GM19043 (cell line): Measurements from ENCODE around the gene TKTL2.

Source experiments
- ATAC-seq: cut with Tn5 transposase; IDR thresholded peaks from one replicate; pipeline ENCODE4 v1.9.1; 2021; ENCODE audit warnings: low read depth; ENCODE audit not compliant: unreplicated experiment

The TKTL2 gene, protein sequence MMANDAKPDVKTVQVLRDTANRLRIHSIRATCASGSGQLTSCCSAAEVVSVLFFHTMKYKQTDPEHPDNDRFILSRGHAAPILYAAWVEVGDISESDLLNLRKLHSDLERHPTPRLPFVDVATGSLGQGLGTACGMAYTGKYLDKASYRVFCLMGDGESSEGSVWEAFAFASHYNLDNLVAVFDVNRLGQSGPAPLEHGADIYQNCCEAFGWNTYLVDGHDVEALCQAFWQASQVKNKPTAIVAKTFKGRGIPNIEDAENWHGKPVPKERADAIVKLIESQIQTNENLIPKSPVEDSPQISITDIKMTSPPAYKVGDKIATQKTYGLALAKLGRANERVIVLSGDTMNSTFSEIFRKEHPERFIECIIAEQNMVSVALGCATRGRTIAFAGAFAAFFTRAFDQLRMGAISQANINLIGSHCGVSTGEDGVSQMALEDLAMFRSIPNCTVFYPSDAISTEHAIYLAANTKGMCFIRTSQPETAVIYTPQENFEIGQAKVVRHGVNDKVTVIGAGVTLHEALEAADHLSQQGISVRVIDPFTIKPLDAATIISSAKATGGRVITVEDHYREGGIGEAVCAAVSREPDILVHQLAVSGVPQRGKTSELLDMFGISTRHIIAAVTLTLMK

DNA sequence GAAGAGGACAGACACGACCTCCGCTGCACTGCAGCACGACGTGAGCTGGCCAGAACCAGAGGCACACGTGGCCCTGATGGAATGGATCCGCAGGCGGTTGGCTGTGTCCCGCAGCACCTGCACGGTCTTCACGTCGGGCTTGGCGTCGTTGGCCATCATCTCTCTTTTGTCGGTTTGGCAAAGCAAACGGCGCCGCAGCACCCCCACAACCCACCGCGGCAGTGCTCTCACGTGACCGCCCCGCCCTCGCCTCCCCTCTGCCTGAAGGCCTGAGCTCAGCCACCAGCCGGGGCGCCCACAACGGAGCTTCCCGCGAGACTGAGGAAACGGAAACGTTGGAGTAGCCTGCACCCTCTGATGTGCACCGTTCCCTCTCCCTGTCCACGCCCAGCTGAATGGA, at the start of gene TKTL2:
TSS of gene TKTL2 (minus strand) at position 179 of the 400 bp plus-strand sequence. CDS start at position 159, 20 bp downstream.
- ATAC-seq: no peak

DNA sequence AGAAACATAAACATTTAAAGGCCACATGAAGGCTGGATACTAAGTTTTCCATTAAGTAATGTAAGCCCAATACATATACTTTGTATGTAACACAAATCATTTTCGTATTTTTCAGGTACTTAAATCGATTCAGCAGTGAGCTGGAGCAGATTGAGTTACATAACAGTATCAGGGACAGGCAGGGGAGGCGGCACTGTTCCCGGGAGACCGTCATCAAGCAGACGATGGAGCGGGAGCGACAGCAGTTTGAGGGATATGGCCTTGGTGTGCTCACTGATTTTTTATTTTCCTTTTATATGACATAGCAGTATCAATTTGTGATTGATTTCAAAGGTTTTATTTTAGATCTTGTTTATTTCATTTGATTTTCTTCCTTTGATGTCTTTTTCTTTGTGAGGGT, 41.6 kb upstream of the TKTL2 start:
- ATAC-seq: no peak

DNA sequence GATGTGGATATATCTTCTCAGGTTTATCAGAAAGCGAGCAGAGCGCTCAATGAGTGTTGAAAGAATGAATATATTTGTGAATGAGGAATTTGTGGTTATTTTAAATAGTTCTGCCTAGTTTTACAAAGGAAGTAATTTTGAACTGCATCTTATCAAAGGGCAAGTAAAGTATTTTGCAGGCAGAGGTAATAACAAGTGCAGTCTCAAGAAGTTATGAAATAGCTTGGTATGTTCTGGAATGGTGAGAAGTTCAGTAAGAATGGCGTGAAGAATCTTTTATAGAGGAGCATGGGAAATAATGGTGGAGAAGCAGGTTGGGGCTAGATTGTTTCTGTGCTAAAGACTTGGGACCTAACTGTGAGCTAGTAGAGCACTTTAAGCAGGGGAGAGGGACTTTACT, 31.8 kb upstream of the TKTL2 start:
- no peak for ATAC-seq

DNA sequence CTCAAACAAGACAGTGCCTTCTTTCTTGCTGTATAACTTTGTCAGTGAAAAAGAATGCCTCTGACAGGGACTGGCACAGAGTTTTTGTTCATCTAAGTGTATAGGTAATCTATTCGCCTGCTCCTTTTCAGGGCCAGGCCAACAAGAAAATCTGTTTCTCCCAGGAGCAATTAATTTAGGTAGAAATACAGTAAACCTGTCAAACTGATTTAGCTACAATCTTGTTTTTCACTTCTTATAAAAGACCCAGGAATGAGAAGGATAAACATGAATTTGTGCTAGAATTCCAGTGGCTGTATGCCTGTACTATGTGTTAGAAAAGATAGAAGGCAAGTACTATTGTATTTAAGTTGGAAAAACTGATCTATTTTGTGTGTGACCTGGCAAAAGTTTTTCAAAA, 27.0 kb upstream of the TKTL2 start:
- no peak for ATAC-seq

DNA sequence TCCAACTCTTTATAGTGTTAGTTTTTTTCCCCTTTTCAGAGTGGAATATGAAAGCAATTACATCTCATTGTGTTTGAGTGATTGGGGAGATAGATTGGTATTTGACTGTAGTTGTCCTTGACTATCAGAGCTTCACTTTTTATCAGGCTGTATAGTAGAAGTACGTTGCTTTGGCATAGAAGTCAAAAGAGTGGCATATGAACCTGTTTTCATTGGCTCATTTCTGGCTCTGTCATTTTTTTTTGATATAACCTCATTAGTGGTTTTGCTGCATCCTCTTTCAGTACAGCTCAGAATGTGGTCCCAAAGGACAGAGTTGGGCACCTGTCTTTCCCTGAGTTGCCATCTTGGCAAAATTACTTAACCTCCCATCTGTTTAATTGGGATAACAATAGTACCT, 22.3 kb upstream of the TKTL2 start:
- ATAC-seq: peak; percentile 25

DNA sequence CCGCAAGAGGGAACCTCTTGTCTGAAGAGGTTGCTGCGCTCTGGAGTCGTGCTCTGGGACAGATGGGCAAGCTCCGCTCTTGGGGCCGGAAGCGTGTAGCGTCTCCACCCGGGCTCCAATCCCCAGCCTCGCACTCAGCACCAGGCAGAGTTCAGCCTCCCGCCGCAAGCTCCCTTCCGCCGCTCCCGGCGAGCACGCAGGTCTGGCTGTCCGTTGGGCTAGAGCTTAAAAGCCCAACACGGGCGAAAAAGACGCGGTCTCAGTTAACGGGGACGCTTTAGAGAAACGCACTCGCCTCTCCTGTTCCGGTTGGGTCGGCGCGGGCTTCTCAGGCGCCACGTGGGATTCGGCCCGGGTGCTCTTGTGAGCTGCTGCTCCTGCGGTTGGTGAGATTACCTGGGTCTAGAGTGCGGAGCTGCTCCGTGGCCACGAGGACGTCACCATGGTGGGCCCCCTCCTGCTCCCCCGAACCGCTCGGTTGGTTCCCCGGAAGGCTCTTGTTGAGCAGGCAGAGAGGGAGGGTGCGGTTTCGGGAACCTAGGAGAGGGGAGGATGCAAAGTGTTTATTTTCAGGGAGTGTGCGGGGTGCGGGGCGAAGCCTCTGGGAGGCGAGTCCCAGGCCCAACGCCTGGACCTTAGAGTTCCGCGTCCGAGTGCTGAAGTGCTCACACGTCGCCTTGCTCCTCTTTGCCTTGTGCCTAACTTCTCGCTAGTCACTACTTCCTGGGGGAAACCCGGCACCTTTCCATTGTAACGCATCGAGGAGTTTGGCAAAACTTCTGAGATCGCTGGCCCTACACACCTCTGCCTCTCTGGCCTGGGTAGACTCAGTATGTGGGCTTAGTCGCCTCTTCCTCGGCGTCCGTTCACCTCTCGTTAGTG, 21.0 kb upstream of the TKTL2 start, which contains the start of gene TMA16:
TSS of gene TMA16 (plus strand) at position 331 of the 882 bp plus-strand sequence. CDS start at position 443, 112 bp downstream.
- ATAC-seq: peak; percentile 74

DNA sequence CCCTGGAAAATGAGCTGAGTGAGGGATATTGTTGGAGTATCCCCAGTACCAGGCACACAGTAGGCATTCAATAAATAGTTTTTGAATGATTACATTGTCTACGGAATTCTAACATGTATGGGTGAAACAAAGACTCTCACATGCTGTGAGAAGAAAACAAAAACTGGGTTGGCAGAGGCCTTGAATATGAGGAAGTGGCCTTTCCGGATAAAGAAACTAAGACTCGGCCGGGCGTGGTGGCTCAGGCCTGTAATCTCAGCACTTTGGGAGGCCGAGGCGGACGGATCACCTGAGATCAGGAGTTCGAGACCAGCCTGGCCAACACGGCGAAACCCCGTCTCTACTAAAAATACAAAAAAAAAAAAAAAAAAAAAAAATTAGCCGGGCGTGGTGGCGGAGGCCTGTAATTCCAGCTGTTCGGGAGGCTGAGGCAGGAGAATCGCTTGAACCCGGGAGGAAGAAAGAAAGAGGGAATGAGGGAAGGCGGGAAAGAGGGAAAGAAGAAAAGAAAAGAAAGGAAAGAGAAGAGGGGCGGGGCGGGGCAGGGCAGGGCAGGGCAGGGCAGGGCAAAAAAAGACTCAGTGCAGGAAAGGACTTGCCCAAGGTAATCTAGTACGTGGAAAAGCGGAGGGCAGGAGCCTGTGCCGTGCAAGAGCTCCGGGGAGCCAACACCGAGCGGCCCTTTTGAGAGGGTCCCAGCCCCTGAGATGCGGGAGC, 20.2 kb upstream of the TKTL2 start:
- ATAC-seq: peak; percentile 17

DNA sequence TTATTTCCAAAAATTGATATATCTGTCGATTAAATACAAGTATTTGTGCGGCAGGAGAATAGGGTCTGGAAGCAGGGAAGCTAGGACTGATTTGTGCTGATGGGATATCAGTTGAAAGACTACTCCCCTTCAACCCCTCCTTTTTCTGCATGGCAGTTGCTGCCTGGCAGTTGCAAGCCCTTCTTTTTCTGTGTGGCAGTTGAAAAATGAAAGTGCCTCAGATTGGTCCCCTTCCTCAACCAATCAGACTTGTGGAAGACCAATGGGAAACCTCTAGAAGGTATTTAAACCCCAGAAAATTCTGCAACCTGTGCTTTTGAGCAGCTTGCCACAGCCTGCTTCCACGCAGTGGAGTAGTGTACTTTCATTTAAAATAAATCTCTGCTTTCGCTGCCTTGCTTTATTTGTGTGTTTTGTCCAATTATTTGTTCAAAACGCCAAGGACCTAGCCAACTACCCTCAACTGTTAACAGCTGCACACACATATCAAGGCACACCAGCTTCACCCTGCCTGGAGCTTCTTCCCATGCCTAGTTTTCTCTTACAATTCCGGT, 19.5 kb upstream of the TKTL2 start:
- no peak for ATAC-seq

DNA sequence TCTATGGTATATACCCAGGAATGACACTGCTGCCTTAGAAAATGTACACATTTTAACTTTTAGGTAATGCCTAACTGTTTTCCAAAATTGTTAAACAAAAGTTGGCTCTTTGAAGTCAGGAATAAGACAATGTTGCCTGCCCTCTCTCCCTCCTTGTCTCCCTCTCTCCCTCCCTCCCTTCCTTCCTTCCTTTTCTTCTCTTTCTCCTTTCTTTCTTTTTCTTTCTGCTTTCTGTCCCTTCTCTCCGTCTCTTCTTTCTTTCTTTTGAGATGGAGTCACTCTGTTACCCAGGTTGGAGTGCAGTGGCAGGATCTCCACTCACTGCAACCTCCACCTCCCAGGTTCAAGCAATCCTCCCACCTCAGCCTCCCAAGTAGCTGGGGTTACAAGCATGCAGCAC, 16.4 kb upstream of the TKTL2 start:
- ATAC-seq: no peak

DNA sequence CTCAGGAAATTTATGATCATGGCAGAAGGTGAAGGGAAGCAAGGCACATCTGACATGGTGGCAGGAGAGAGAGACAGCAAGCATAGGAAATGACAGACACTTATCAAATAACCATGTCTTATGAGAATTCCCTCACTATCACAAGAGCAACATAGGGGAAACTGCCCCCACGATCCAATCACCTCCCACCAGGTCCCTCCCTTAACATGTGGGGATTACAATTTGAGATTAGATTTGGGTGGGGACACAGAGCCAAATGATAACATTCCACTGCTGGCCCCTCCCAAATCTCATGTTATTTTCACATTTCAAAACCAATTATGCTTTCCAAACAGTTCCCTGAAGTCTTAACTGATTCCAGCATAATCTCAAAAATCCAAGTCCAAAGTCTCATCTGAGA, 12.8 kb upstream of the TKTL2 start:
- ATAC-seq: no peak

DNA sequence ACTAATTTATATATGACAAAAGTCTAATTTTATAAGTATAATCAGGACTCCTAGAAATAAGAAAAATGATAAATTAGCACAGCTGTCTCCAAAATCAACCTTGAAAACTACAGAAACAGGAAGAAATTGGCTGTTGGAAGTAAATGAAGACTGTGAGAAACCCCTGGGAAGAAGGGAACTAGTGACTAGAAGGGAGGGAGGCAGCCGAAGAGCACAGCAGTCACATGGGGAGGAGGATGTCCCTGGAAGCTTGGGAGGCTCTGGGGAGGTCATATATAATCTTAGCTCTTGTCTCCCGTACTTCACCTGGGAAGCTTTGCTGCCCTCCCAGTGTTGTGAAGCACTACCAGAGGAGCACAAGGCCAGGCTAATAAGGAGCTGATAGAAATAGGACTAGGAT, 12.0 kb upstream of the TKTL2 start:
- no peak for ATAC-seq

DNA sequence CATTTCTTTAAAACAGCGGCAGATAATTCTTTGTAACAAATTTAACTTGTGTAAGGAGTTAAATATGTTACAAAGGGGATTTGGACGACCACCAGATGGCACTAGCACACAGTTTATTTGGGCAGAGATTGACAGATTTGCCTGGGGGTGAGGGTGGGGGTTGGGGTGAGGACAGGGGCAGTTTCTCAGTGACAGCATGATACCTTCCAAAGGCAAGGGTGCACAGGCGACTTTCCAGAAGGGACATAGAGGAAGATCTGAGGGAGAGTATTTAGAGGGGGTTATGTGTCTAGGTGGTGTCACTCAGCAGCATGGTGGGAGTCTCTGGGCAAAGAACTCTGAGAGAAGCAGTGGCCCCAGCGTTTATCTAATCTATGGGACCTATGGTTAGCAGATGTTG, 11.4 kb upstream of the TKTL2 start:
- no peak for ATAC-seq

DNA sequence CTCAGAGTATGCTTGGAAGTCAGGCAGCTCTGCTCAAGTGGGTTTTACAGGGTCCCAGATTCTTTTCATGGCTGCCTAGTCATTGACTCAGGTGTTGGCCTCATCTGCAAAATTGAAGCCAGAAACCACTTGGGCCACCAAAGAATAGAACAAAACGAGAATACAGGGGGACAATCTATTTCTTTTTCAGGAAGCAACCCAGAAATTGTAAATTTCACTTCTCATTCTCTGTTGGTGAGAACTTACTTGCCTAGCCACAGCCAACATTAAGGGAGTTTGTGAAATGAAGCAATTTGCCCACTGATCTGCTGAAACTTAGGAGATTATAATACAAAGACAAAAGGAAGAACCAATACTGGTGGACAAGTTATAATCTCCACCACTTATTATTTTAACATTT, 8.6 kb upstream of the TKTL2 start:
- ATAC-seq: peak; percentile 62

DNA sequence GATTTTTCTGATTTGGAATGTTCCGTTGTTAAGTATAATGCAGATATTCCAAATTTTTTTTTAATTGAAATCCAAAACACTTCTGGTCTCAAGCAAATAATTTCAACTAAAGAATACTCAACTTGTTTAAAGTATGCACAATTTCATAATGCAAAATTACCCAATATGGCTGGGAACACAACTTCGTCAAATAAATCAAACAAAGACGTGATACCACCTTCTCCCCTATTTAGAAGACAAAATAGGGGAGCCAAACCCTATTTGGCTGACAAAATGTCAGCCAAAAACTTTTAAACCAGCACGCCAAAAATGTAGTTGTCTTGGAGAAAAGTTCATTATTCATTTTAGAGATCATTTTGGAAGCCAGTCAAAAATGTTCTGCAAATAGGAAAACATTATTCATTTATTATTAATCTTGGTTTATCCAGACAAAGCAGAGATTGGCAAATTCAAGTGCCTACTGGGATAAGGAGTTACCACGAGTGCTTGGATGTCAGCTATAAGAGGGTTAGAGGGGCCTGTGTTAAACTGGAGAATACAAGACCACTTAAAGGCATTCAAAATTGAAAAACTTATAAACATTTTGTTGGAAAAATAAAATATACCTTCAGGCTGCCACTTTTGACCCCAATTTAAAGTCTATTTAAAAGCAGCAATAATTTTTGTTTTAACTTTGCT, 3.3 kb upstream of the TKTL2 start:
- ATAC-seq: no peak

DNA sequence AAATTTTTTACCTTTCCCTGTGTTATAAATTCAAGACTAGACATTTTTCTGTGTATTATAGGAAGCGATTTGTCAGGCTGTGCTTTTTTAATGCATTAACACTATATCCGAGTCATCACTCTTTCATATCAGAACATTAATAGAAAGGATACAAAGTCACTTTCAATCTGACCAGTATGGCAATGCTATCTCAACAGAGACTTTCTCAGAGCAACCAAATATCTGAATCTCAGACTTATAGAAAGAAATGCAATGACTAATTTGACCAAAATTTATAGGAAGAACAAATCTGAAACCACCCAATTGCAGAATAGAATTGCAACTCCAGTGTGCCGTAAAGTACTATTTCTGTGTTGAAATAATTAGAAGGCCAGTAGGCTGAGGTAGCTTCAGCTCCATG, 473 bp upstream of the TKTL2 start:
- ATAC-seq: no peak

DNA sequence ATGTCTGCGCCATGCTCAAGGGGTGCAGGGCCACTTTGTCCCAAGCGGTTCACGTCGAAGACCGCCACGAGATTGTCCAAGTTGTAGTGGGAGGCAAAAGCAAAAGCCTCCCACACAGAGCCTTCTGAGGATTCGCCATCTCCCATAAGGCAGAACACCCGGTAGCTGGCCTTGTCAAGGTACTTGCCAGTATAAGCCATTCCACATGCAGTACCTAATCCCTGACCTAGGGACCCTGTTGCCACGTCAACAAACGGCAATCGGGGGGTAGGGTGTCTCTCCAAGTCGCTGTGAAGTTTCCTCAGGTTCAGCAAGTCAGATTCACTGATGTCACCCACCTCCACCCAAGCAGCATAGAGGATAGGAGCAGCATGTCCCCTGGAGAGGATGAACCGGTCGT, 424 bp downstream of the TKTL2 start:
- ATAC-seq: no peak

DNA sequence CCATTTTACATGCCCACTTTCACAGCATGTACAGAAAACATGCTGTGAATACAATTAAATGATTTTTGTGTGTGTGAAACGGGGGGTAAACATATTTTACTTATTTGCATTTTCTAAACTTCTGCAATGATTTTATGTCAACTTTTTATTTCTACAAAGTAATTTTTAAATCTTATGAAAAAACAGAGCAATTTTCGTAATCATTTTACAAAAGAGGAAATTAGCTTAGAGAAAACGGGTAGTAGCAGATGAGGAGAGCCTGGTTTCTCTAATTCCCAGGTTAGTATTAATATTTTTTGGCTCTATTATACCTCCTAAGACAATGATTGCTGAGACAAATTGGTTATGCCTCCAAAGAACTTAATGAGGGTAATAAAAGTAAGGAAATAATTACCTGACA, 3.2 kb downstream of the TKTL2 start:
- no peak for ATAC-seq

DNA sequence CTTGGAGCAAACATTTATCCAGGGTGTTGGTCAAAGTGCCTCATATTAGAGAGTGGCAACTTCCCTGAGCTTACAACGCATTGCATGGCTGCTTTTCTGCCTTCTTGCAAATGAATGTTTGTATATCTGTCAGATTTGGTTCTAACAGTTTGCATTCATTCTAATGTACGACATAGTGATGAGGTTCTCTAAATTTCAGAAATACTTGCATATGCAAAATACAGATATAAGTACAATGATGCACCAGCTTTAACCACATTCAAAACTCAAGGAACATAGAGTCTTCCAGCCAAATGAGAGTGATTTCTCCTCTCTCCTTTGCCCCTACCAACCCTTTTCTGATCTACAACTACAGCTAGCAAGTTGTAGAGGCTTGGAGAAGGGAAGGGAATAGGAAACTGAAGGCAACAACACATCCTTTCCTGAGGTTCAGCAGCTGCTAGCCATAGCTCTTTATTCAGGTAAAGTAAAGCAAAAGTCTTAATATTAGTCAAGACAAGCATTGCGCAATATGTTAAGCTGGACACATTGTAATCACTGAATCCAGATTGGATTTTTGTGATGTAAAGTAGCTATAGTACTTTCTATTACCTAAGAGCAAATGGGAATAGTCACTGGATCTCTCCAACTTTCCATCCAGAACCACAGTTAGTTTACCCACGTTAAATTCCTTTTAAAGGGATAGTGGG, 6.3 kb downstream of the TKTL2 start:
- ATAC-seq: no peak

DNA sequence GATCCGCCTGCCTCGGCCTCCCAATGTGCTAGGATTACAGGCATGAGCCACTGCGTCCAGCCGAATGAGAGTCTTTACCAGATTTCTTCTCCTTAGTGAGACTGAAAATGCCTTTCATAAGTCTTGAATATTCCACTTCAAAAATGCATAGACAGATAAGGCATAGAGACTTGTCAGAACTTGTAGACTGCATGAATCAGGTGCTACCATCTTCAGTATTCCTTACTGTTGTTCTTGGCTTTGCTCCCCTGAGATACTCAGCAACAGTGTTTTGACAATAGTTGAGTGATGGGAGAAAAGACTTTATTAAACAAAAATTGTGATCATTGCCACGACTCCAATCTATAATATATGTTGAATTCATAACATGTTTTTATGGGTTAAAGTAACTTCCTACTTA, 11.0 kb downstream of the TKTL2 start:
- no peak for ATAC-seq
